HG03439 (cell line): ENCODE data around the gene PTS.
A peak's percentile ranks its signal among the peaks of the same experiment; 100 is the strongest.

ENCODE experiments used
- ATAC-seq: cut with Tn5 transposase; IDR thresholded peaks from one replicate; pipeline ENCODE4 v1.9.1; 2021; ENCODE audit warnings: mild to moderate bottlenecking, moderate library complexity; ENCODE audit not compliant: unreplicated experiment

Gene PTS

GRCh38 chr11:112221274-112221835 lies 4.9 kb upstream of the PTS start:
- ATAC-seq = no peak

- no peak for ATAC-seq
These were observed 3.9 kb upstream of the PTS start for GRCh38 chr11:112222303-112222702.

- no peak for ATAC-seq
These were observed 3.1 kb upstream of the PTS start for GRCh38 chr11:112223121-112223520.

GRCh38 chr11:112223754-112224532 lies 2.3 kb upstream of the PTS start:
- ATAC-seq = no peak

GRCh38 chr11:112225753-112226061 lies 521 bp upstream of the PTS start:
- no peak for ATAC-seq

- peak; percentile 43 for ATAC-seq
These were observed 688 bp downstream of the PTS start for GRCh38 chr11:112226831-112227401.

GRCh38 chr11:112227471-112227870 lies 1.2 kb downstream of the PTS start:
- ATAC-seq = no peak

- ATAC-seq = no peak
These were observed 2.5 kb downstream of the PTS start for GRCh38 chr11:112228706-112229105.

GRCh38 chr11:112229159-112229558 lies 2.9 kb downstream of the PTS start:
- no peak for ATAC-seq

GRCh38 chr11:112229746-112230433 lies 3.7 kb downstream of the PTS start:
- no peak for ATAC-seq

GRCh38 chr11:112231952-112232351 lies 5.7 kb downstream of the PTS start:
- no peak for ATAC-seq

GRCh38 chr11:112235750-112236390 lies 9.6 kb downstream of the PTS start:
- ATAC-seq = no peak

- ATAC-seq = no peak
These were observed 11.2 kb downstream of the PTS start for GRCh38 chr11:112237451-112237850.

- no peak for ATAC-seq
These were observed 11.8 kb downstream of the PTS start for GRCh38 chr11:112238041-112238440.

GRCh38 chr11:112241486-112241885 lies 15.3 kb downstream of the PTS start:
- no peak for ATAC-seq

- no peak for ATAC-seq
These were observed 21.0 kb downstream of the PTS start for GRCh38 chr11:112247201-112247600.

- ATAC-seq = no peak
These were observed 22.0 kb downstream of the PTS start for GRCh38 chr11:112248201-112248600.

- no peak for ATAC-seq
These were observed 23.8 kb downstream of the PTS start for GRCh38 chr11:112249871-112250610.

- ATAC-seq = no peak
These were observed 27.5 kb downstream of the PTS start for GRCh38 chr11:112253605-112254242.

- no peak for ATAC-seq
These were observed 29.0 kb downstream of the PTS start for GRCh38 chr11:112255067-112255720.
